ENCODE measurements around the gene KCNG3.
"Not testable (repeated sequence)": the region's sequence is repeated elsewhere in the genome, so short reads cannot be mapped to it uniquely, and the experiment has no call there.

KCNG3 gene

DNA sequence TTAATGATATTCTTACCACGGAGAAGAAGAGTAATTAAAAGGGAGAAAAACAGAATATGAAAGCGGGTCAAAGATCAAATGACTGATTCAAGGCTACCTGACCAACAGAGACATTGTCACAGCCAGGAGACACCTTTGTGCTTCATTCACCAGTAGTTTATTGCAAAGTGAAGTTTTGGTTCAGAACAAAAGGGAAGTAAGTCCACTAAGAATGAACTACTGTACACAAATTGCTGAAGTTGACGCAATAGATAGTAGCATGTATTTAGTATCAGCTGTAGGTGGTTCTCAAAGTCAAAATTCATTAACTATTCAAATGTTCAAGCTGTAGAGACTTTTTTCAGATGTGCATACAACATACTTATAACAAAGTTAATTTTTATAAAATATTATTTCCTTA, 68.1 kb downstream of the KCNG3 start:
- no peak for DNase-seq

DNA sequence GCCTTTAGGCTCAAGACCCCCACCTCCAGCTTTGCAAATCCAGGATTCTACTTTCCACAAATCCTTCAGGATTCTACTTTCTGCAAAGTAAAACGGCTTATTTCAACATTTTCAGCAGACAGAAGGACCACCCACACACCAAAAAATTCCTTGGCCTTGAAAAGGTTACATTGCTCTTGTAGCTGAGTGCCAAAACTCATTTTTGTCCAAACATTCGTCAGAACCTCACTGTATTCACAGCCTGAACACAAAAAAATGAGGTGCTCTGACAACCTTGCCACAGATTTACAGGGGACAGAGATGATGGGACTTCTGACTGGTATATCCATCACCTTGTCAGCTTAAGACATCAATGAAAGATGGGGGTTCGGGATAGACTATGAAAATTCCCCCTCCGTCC, 69.7 kb downstream of the KCNG3 start:
- DNase-seq, result no peak

DNA sequence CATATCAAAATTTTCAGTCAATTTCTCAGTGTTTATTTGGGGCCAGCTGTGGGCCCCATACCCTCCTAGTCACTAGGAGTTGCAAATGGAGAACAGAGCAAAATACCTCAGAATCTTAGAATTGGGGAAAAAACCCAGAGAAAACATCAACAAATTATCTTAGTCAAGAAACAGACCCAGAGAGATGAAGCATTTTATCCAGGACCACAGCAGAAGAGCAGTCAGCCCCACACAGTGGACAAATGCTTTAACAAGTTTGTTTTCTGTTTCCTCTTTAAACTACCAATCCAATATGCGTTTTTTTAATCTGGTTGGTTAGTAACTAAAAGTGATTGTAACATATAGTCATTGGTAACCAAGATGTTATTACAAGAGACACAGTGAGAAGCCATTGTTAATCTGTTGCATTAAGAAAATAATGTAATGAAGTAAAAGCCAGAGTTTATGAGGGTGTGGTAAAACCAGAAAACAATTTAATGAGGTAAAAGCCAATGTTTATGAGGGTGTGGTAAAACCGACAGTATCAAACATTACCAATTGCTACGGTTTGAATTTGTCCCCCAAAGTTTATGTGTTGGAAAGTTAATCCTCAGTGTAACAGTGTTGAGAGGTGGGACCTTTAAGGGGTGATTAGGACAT, 72.1 kb downstream of the KCNG3 start:
- DNase-seq, result no peak

DNA sequence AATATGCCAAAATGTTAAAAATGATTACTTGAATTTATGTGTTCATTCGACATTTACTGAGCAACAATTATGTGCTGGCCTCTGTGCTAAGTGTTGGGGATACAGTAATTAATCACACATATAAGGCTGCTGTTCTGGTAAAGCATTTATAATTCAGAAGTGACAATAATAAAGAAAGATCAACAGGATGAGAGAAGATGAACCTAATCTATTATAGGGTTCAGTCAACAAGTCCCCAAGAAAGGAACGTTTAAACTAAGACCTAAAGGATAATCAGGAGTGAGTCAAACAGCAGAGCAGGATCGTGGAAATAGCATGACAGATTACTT, 72.7 kb downstream of the KCNG3 start:
- no peak for DNase-seq

DNA sequence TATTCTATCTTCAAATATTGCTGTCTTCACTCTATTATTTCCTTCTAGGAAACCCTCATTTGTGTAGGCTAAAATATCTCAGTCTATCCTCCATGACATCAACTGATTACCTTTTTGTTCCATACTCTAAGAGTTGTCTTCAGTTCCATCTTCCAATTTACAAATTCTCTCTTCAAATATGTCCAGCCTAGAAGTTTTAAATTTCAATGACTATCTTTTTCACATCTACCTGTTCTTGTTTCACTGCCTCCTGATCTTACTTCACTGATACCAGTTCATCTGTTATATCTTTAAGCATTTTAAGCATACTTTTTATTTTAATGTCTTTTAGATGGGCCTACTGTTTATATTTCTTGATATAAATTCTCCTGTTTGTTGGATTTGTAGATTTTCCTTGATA, 79.1 kb downstream of the KCNG3 start:
- no peak for DNase-seq

DNA sequence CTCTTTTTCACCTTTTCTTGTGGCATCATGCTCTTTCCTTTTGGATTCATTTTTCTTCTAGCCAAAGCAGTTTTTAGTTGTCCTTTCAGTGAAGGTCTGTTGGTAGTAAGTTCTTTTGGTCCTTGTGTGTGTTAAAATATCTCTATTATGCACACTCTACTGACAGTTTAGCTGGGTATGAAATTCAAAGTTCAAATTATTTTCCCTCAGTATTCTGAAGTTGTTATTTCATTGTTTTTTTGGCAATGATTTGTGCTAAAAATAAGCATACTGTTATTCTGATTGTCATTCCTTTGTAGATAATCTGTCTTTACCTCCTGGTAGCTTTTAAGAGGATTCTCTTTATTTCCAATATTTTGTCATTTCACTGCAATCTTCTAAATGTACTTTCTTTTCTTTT, 79.6 kb downstream of the KCNG3 start:
- DNase-seq, result no peak

DNA sequence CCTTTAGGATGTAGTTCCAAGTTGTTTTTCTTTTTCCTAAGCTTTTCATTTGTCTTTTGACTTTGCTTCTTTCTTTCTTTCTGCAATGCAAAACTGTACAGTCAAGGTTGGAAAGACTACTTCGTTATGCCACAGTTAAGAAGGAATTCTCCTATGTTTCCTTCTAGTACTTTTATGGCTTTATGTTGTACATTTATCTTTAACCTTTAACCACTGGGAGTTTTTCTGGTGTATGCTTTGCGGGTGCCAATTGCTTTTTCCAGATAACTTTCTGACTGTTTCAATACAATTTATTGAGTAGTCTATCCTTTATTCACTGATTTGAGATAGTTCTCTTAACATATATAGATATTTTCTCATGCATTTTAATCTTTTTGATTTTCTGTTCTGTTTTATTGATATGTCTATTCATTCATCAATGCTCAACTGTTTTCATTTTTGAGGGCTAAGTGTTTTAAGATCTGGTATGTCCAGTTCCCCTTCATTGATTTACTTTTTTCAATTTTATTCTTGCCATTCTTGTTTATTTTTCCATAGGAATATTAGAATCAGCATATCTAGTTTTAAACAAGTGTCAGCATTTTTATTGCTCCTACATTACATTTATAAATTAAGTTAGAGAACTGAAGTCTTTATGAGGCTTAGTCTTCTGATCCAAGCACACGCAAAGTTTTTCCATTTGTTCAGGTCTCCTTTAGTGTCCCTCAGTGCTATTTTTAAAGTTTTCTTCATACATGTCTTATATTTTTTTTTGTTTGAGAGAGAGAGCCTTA, 82.9 kb downstream of the KCNG3 start:
- no peak for DNase-seq

DNA sequence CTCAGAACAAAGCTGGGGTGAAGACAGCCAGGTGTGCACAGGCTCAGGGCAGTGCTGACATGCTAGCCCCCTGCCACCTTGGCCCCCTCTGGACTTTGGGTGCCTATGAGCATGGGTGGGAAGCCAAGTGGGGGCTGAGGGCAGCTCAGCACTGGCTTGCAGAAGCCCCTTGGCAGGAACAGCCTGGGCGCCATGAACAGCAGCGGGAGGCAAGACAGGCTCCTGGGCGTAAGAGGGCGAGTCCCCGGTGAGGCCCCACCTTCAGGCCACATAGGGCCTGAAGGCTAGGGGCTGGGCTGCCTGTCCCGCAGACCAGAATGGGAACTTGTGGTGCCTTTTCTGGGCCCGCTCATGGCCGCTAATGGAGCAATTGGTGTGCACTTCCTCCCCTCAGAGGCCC, 85.8 kb downstream of the KCNG3 start:
- DNase-seq, result no peak

DNA sequence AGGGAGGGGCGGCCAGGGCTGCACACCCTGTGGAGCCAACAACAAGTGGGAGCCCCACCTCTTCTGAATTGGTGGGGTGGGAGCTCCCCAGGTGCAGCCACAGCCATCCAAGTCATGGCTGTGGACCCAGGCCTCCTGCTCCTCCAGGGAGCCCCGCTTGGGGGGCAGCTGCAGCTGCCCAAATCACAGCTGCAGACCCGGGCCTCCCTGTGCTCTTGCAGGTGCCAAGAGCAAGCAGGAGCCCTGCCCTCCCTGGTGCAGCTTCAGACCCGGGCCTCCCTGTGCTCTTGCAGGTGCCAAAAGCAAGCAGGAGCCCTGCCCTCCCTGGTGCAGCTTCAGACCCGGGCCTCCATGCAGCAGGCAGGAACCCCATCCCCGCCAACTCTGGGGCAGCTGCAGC, 86.3 kb downstream of the KCNG3 start:
- no peak for DNase-seq

DNA sequence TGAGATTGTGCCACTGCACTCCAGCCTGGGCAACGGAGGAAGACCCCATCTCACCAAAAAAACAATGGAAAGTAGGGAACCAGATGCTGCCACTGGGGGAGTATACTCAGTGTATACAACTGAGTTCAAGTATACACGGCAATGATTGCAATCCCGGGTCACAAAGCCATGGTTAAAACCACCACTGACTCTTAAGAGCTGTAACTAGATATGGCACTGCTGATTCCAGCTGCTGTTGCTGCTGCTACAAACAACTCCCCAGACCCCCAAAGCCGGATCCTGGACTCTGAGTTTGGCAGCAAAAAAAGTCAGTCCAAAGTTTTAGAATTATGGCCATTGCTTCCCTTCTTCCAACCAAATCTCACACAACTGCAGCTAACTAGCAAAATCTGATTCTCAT, 89.1 kb downstream of the KCNG3 start:
- no peak for DNase-seq

DNA sequence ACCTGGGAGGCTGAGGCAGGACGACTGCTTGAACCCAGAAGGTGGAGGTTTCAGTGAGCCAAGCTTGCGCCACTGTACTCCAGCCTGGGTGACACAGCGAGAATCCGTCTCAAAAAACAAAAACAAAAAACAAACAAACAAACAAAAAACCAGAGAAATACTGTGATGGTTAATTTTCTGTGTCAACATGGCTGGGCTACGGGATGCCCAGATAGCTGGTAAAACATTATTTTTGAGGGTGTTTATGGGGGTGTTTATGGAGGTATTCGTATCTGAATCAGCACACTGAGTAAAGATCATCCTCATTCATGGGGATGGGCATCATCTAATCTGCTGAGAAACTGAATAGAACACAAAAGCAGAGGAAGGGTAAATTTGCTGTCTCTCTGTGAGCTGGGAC, 92.0 kb downstream of the KCNG3 start:
- DNase-seq, result no peak

DNA sequence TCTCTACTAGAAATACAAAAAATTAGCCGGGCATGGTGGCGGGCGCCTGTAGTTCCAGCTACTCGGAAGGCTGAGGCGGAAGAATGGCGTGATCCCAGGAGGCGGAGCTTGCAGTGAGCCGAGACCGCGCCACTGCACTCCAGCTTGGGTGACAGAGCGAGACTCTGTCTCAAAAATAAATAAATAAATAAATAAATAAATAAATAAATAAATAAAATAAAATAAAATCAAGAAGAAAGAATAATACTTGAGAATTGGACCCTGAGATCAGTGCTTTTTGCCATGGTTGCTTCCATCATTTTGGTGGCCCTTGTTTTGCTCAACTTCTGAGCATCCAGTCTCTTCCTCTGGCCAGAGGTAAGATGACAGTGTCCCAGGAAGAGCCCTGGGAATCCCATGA, 95.7 kb downstream of the KCNG3 start:
- not testable (repeated sequence) for DNase-seq

DNA sequence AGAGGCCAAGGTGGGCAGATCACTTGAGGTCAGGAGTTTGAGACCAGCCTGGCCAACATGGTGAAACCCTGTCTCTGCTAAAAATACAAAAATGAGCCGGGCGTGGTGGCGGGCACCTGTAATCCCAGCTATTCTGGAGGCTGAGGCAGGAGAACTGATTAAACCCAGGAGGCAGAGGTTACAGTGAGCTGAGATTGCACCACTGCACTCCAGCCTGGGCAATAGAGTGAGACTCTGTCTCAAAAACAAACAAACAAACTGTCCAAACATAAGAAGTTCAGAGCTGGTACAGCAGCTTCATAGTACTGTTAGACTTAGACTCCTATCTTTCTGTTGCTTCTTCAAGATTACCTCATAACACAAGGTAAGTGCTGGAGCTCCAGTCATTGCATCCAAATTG, 100.5 kb downstream of the KCNG3 start:
- not testable (repeated sequence) for DNase-seq

DNA sequence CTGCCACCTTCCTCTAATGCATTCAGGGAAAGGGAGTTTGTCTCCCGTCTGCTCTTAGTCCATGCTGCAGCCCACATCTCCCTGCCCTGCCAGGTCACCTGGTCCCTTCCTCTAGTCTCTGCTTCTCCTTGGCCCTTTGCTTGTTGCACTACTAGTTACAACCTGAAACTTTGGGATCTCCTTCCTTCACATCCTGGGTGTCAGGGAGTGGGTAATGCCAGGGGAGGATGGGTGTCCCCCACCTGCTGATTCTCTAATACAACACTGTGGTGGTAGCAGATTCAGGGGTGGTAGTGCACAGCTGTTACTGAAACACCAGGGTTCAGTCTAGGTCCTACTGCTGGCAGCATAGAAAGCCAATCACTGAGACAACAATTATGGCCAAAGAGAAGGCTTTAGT, 101.6 kb downstream of the KCNG3 start:
- DNase-seq, result no peak
